Hepatic stellate cell (primary cell): Measurements from ENCODE around the gene SIGLEC7.
"Not testable (repeated sequence)": the region's sequence is repeated elsewhere in the genome, so short reads cannot be mapped to it uniquely, and the experiment has no call there.

ENCODE experiments used
- DNase-seq: peaks from one replicate; pipeline ENCODE4 v3.0.0; 2011; ENCODE audit warnings: low spot score

The SIGLEC7 gene

GRCh38 chr19:51169283-51169918 lies 27.3 kb downstream of the SIGLEC7 start:
- DNase-seq = not testable (repeated sequence)

- DNase-seq = no peak
These were observed 30.1 kb downstream of the SIGLEC7 start for GRCh38 chr19:51172223-51172622.

- no peak for DNase-seq
These were observed 31.6 kb downstream of the SIGLEC7 start for GRCh38 chr19:51173681-51174080.

- no peak for DNase-seq
These were observed 37.2 kb downstream of the SIGLEC7 start for GRCh38 chr19:51179256-51179655.

- no peak for DNase-seq
These were observed 39.3 kb downstream of the SIGLEC7 start for GRCh38 chr19:51181377-51181912.

- DNase-seq = no peak
These were observed 39.9 kb downstream of the SIGLEC7 start for GRCh38 chr19:51181913-51182419.

- DNase-seq = no peak
These were observed 41.5 kb downstream of the SIGLEC7 start for GRCh38 chr19:51183629-51184028.

GRCh38 chr19:51185069-51185867 lies 43.2 kb downstream of the SIGLEC7 start:
- DNase-seq = no peak

GRCh38 chr19:51185868-51186215 lies 43.7 kb downstream of the SIGLEC7 start:
- no peak for DNase-seq

- no peak for DNase-seq
These were observed 44.2 kb downstream of the SIGLEC7 start for GRCh38 chr19:51186323-51186722.

- DNase-seq = no peak
These were observed 45.5 kb downstream of the SIGLEC7 start for GRCh38 chr19:51187395-51188226.

GRCh38 chr19:51188227-51188559 lies 46.1 kb downstream of the SIGLEC7 start:
- DNase-seq = no peak

- DNase-seq = no peak
These were observed 50.6 kb downstream of the SIGLEC7 start for GRCh38 chr19:51192689-51193088.

GRCh38 chr19:51194527-51195315 lies 52.6 kb downstream of the SIGLEC7 start:
- no peak for DNase-seq

- DNase-seq = no peak
These were observed 53.1 kb downstream of the SIGLEC7 start for GRCh38 chr19:51195316-51195586.

- DNase-seq = no peak
These were observed 53.5 kb downstream of the SIGLEC7 start for GRCh38 chr19:51195616-51196015.

GRCh38 chr19:51196181-51196580 lies 54.1 kb downstream of the SIGLEC7 start:
- DNase-seq = no peak

GRCh38 chr19:51198641-51199040 lies 56.5 kb downstream of the SIGLEC7 start:
- no peak for DNase-seq

GRCh38 chr19:51200071-51200666 lies 58.1 kb downstream of the SIGLEC7 start:
- no peak for DNase-seq

- DNase-seq = no peak
These were observed 59.6 kb downstream of the SIGLEC7 start for GRCh38 chr19:51201712-51202111.
